Left ventricle myocardium superior (tissue), 1 donor: ENCODE data around the gene EDEM2. TPM values are rescaled to one million over a fixed set of nuclear protein-coding genes. Genes with fewer than 3 reads are reported as not detected.

Experiments used
- total RNA-seq: library from RNA; stranded (reverse); fragmentation: NEBNext Ultra II Directional; extraction: Animal tissue kit (Norgen Biotek cat#: 25700); gene quantifications from one replicate; pipeline ENCODE4 v1.2.1, GENCODE V29; 2021
- donor health status: DM: no; HTN: yes; CAD: no; lungs with severe emphysema.

Gene EDEM2
- total RNA-seq, 1 donor from 2014 or later, result 9.7 TPM

Other genes starting within 250 kb of the EDEM2 start
- gene GSS, start 191.5 kb downstream of the EDEM2 start, total RNA-seq, result 18.6 TPM
- gene MYH7B, start 191.5 kb downstream of the EDEM2 start, total RNA-seq, result 297 TPM
- 33.7 TPM for gene TRPC4AP, start 54.5 kb downstream of the EDEM2 start, total RNA-seq
- 9.5 TPM for gene PROCR, start 24.7 kb upstream of the EDEM2 start, total RNA-seq
- 0.45 TPM for gene MMP24, start 79.4 kb upstream of the EDEM2 start, total RNA-seq
- 48.4 TPM for gene MMP24OS, start 130.8 kb upstream of the EDEM2 start, total RNA-seq
- 34.6 TPM for gene EIF6, start 137.4 kb upstream of the EDEM2 start, total RNA-seq
- gene FAM83C, start 145.1 kb upstream of the EDEM2 start, total RNA-seq, result not detected